Glutamatergic neuron (in vitro differentiated cells): Measurements from ENCODE around the gene KRTAP19-7. TPM values are rescaled to one million over a fixed set of nuclear protein-coding genes. Genes with fewer than 3 reads are reported as not detected.

Experiments used
- DNase-seq: peaks from one replicate; pipeline ENCODE4 v3.0.0; 2022
- H3K27ac Mint-ChIP-seq: one replicate; pipeline ENCODE4 v1.8.0; 2020; ENCODE audit warnings: mild to moderate bottlenecking, mixed read lengths, inconsistent platforms; ENCODE audit not compliant: unreplicated experiment
- H3K27me3 Mint-ChIP-seq: one replicate; pipeline ENCODE4 v1.8.0; 2020; ENCODE audit warnings: mild to moderate bottlenecking, moderate library complexity, mixed read lengths, inconsistent platforms; ENCODE audit not compliant: unreplicated experiment
- H3K36me3 Mint-ChIP-seq: one replicate; pipeline ENCODE4 v1.8.0; 2020; ENCODE audit warnings: mild to moderate bottlenecking, mixed read lengths, inconsistent platforms; ENCODE audit not compliant: unreplicated experiment
- H3K4me1 Mint-ChIP-seq: one replicate; pipeline ENCODE4 v1.8.0; 2020; ENCODE audit warnings: mild to moderate bottlenecking, low read depth, mixed read lengths, inconsistent platforms; ENCODE audit not compliant: unreplicated experiment
- H3K4me3 Mint-ChIP-seq: one replicate; pipeline ENCODE4 v1.8.0; 2020; ENCODE audit warnings: mild to moderate bottlenecking, mixed read lengths, inconsistent platforms; ENCODE audit not compliant: unreplicated experiment
- H3K9me3 Mint-ChIP-seq: one replicate; pipeline ENCODE4 v1.8.0; 2020; ENCODE audit warnings: mild to moderate bottlenecking, moderate library complexity, mixed read lengths, inconsistent platforms; ENCODE audit not compliant: unreplicated experiment
- CTCF ChIP-seq: fragments of 200-600 bp; sonication (generic); IDR thresholded peaks from one replicate; pipeline ENCODE4 v1.5.0; 2021; ENCODE audit not compliant: partially characterized antibody, unreplicated experiment
- total RNA-seq: library from RNA; stranded (reverse); fragmentation: NEBNext Ultra II Directional; extraction: Animal tissue kit (Norgen Biotek cat#: 25700); gene quantifications from one replicate; pipeline ENCODE4 v1.2.1, GENCODE V29; 2021; ENCODE audit not compliant: unreplicated experiment

The KRTAP19-7 gene
- total RNA-seq, 1 donor from 2014 or later: not detected

GRCh38 chr21:30567617-30568016 lies 6.5 kb upstream of the KRTAP19-7 start:
- no peaks in the 10 kb centered on the region for H3K9me3 Mint-ChIP-seq
- no peaks in the 10 kb centered on the region for H3K36me3 Mint-ChIP-seq
- H3K27ac Mint-ChIP-seq: no peak overlapping the region
- H3K4me1 Mint-ChIP-seq: no peaks in the 10 kb centered on the region
- no peak for DNase-seq
- H3K4me3 Mint-ChIP-seq: no peak overlapping the region
- H3K27me3 Mint-ChIP-seq: no peaks in the 10 kb centered on the region
- TF ChIP-seq CTCF: no peak

GRCh38 chr21:30563630-30564029 lies 2.5 kb upstream of the KRTAP19-7 start:
- H3K9me3 Mint-ChIP-seq: no peaks in the 10 kb centered on the region
- no peak overlapping the region for H3K27ac Mint-ChIP-seq
- no peaks in the 10 kb centered on the region for H3K4me1 Mint-ChIP-seq
- TF ChIP-seq CTCF: no peak
- DNase-seq: no peak
- no peaks in the 10 kb centered on the region for H3K27me3 Mint-ChIP-seq
- no peak overlapping the region for H3K4me3 Mint-ChIP-seq
- H3K36me3 Mint-ChIP-seq: no peaks in the 10 kb centered on the region

DNA sequence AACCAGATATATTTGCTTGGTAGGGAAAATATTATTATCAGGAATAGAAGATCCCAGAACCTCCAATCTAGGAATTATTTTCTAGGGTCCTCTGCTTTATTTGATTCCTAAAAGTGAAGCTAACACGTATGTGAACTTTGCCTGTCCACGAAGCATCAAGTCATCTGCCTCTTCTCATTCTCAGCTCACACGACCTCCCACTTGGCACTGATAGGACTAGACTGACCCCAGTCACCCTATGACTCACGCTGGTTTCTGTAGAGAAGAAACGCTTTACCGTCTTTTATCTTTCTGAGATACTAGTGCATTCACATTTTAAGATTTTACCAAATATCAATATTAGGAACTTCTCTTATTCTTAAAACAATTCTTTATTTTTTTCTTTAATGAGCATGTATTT lies 2.0 kb upstream of the KRTAP19-7 start:
- H3K9me3 Mint-ChIP-seq: no peaks in the 10 kb centered on the region
- no peaks in the 10 kb centered on the region for H3K27me3 Mint-ChIP-seq
- no peaks in the 10 kb centered on the region for H3K4me1 Mint-ChIP-seq
- H3K36me3 Mint-ChIP-seq: no peaks in the 10 kb centered on the region
- no peak for TF ChIP-seq CTCF
- no peak overlapping the region for H3K27ac Mint-ChIP-seq
- H3K4me3 Mint-ChIP-seq: no peak overlapping the region
- no peak for DNase-seq

- H3K27ac Mint-ChIP-seq: no peak overlapping the region
- H3K9me3 Mint-ChIP-seq: no peaks in the 10 kb centered on the region
- H3K36me3 Mint-ChIP-seq: no peaks in the 10 kb centered on the region
- no peaks in the 10 kb centered on the region for H3K4me1 Mint-ChIP-seq
- DNase-seq: no peak
- no peaks in the 10 kb centered on the region for H3K27me3 Mint-ChIP-seq
- no peak overlapping the region for H3K4me3 Mint-ChIP-seq
- TF ChIP-seq CTCF: no peak
These were observed 843 bp upstream of the KRTAP19-7 start for GRCh38 chr21:30561957-30562356.

DNA sequence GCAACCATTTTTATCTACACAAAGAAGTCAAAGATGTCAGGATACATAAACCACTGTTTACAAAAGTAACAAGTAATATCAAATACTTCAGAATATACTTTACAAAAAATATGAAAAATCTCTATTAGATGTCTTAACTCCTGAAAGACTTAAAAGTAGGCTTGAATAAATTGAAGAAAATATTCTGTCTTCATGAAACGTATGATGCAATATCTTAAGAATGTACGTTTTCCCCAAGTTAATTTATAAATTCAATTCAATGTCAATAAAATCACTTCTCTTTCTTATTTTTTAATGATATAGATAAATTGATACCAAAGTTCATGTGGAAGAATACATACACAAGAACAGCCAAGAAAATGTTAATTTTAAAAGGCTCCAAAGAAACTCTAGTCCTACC lies 6.0 kb downstream of the KRTAP19-7 start:
- H3K27ac Mint-ChIP-seq: no peak overlapping the region
- no peak for DNase-seq
- no peaks in the 10 kb centered on the region for H3K36me3 Mint-ChIP-seq
- H3K4me3 Mint-ChIP-seq: no peak overlapping the region
- TF ChIP-seq CTCF: no peak
- H3K27me3 Mint-ChIP-seq: no peaks in the 10 kb centered on the region
- no peaks in the 10 kb centered on the region for H3K9me3 Mint-ChIP-seq
- no peaks in the 10 kb centered on the region for H3K4me1 Mint-ChIP-seq
